B cell (primary cell): ENCODE results near the gene ARFGAP1. TPM values are rescaled to one million over a fixed set of nuclear protein-coding genes. Genes with fewer than 3 reads are reported as not detected.

Source experiments
- ATAC-seq: fragments of 200-7000 bp; cut with Tn5 transposase; one replicate; pipeline ENCODE4 v1.10.0; 2021; ENCODE audit warnings: low read depth, mild to moderate bottlenecking, moderate number of reproducible peaks, moderate library complexity
- CTCF ChIA-PET: fragments of 350-600 bp; sonication (Branson Sonifier 250); formaldehyde crosslinking; loops from one replicate; lab custom pipeline; 2021; ENCODE audit warnings: antibody characterized with exemption, inconsistent platforms; lab: Charles Lee
- POLR2A ChIA-PET: fragments of 350-600 bp; sonication (Branson Sonifier 250); formaldehyde crosslinking; loops from one replicate; lab custom pipeline; 2021; ENCODE audit warnings: antibody characterized with exemption; lab: Charles Lee
- DNase-seq: peaks from one replicate; pipeline ENCODE4 v3.0.0; 2013
- H2AFZ ChIP-seq: 2 replicates; pipeline ENCODE4 v1.6.1; 2012; ENCODE audit warnings: mild to moderate bottlenecking, low read depth, low read length; ENCODE audit not compliant: insufficient read depth, poor library complexity, severe bottlenecking
- H3K27ac ChIP-seq, 2 donors: 1 replicate in 1 of 2; 2 replicates in 1 of 2; pipeline ENCODE4 v1.5.1; 2012 to 2013; ENCODE audit warnings: low read length in 2 of 2, mild to moderate bottlenecking in 2 of 2, moderate library complexity in 1 of 2
- H3K27me3 ChIP-seq, 4 experiments: fragments of 200-600 bp in 1 of 4; sonication (generic) in 1 of 4; replicated peaks in 1 of 4; 1 replicate in 2 of 4; 2 replicates in 2 of 4; pipeline versions ENCODE4 v1.6.1 to v1.7.0; 2013 to 2016; ENCODE audit warnings: low read length in 3 of 4, mild to moderate bottlenecking in 2 of 4, mixed read lengths in 1 of 4, moderate library complexity in 1 of 4; ENCODE audit not compliant: insufficient read depth in 4 of 4, control insufficient read depth in 3 of 4; ENCODE audit errors: control extremely low read depth in 1 of 4
- H3K36me3 ChIP-seq, 2 experiments: replicated peaks in 1 of 2; 1 replicate in 1 of 2; 2 replicates in 1 of 2; pipeline versions ENCODE4 v1.6.1 to v1.7.1; 2013; ENCODE audit warnings: low read length in 1 of 2; ENCODE audit not compliant: insufficient read depth in 2 of 2, control insufficient read depth in 1 of 2; ENCODE audit errors: control extremely low read depth in 1 of 2, extremely low read depth in 1 of 2
- H3K4me1 ChIP-seq, 2 donors: fragments of 200-600 bp in 1 of 2; sonication (generic) in 1 of 2; 1 replicate in 1 of 2; 2 replicates in 1 of 2; pipeline versions ENCODE4 v1.5.1 to v1.6.1; 2013 to 2017; ENCODE audit warnings: low read length in 2 of 2; ENCODE audit not compliant: control insufficient read depth in 2 of 2, insufficient read depth in 2 of 2
- H3K4me2 ChIP-seq: replicated peaks from 2 replicates; pipeline ENCODE3; 2012; ENCODE audit warnings: mild to moderate bottlenecking, low read depth, low read length; ENCODE audit not compliant: poor library complexity, severe bottlenecking
- H3K4me3 ChIP-seq, 5 experiments: fragments of 200-600 bp in 1 of 5; sonication (generic) in 1 of 5; 1 replicate in 3 of 5; 2 replicates in 2 of 5; pipeline versions ENCODE4 v1.5.1 to v1.7.0; 2011 to 2016; ENCODE audit warnings: low read length in 4 of 5, mild to moderate bottlenecking in 4 of 5, low read depth in 2 of 5, control low read depth in 1 of 5, moderate library complexity in 1 of 5; ENCODE audit not compliant: insufficient read depth in 1 of 5; ENCODE audit errors: control extremely low read depth in 1 of 5, extremely low read depth in 1 of 5
- H3K79me2 ChIP-seq: fragments of 200-600 bp; sonication (generic); one replicate; pipeline ENCODE4 v1.6.0; 2016; ENCODE audit warnings: low read length; ENCODE audit not compliant: control insufficient read depth, insufficient read depth
- H3K9ac ChIP-seq: fragments of 200-600 bp; sonication (generic); 2 replicates; pipeline ENCODE4 v1.6.1; 2017; ENCODE audit warnings: mild to moderate bottlenecking, low read length, moderate library complexity
- H3K9me3 ChIP-seq, 3 donors: one replicate each; pipeline versions ENCODE4 v1.6.1 to v1.7.1; 2013; ENCODE audit warnings: low read length in 2 of 3; ENCODE audit not compliant: control insufficient read depth in 2 of 3, insufficient read depth in 1 of 3; ENCODE audit errors: control extremely low read depth in 1 of 3
- H4K20me1 ChIP-seq: 2 replicates; pipeline ENCODE4 v1.6.0; 2012; ENCODE audit warnings: mild to moderate bottlenecking, low read length; ENCODE audit not compliant: insufficient read depth, control insufficient read depth, poor library complexity, severe bottlenecking
- H3K27ac Mint-ChIP-seq: one replicate; pipeline ENCODE4 v1.8.0; 2021; ENCODE audit warnings: mixed read lengths
- H3K27me3 Mint-ChIP-seq: one replicate; pipeline ENCODE4 v1.8.0; 2021; ENCODE audit warnings: mixed read lengths
- H3K4me1 Mint-ChIP-seq: one replicate; pipeline ENCODE4 v1.8.0; 2021; ENCODE audit warnings: mixed read lengths
- H3K4me3 Mint-ChIP-seq: one replicate; pipeline ENCODE4 v1.8.0; 2021; ENCODE audit warnings: mixed read lengths
- H3K9me3 Mint-ChIP-seq: one replicate; pipeline ENCODE4 v1.8.0; 2022; ENCODE audit warnings: mixed read lengths; ENCODE audit not compliant: insufficient read depth
- CTCF ChIP-seq: fragments of 200-600 bp; IDR thresholded peaks from one replicate; pipeline ENCODE4 v1.8.0; 2022; ENCODE audit warnings: antibody characterized with exemption, mild to moderate bottlenecking
- EZH2 ChIP-seq: IDR thresholded peaks from 2 replicates; pipeline ENCODE4 v1.6.1; 2012; ENCODE audit warnings: borderline replicate concordance, low read depth, mild to moderate bottlenecking, moderate library complexity, low read length; ENCODE audit not compliant: insufficient read depth, poor library complexity, severe bottlenecking
- WGBS: methylation state at CpG from one replicate; pipeline ENCODE4 v1.1.5; 2013; ENCODE audit warnings: missing lambda C conversion rate; ENCODE audit not compliant: insufficient coverage; 5-methylcytosine and 5-hydroxymethylcytosine counted together
- intact Hi-C: fragments of 100-400 bp; cut with micrococcal nuclease; formaldehyde crosslinking; loops from one replicate; pipeline ENCODE4 v1.10.0; 2022
- polyA plus RNA-seq: library from polyadenylated mRNA; depleted of rRNA; stranded (reverse); fragments of >200 nt; gene quantifications from 2 replicates; pipeline ENCODE4 v1.2.3, GENCODE V29; 2012
- total RNA-seq, 2 donors: library from RNA; stranded (reverse); fragments of 120-200 nt in 1 of 2; gene quantifications; 1 replicate in 1 of 2; 2 replicates in 1 of 2; pipeline versions ENCODE4 v1.2.3 to v1.2.4, GENCODE V29; 2013 to 2022

ARFGAP1 gene
- total and polyA plus RNA-seq, 2 donors (not counting 1 experiment from before 2014, with no cell fraction given): 83.2 to 99.4 TPM

DNA sequence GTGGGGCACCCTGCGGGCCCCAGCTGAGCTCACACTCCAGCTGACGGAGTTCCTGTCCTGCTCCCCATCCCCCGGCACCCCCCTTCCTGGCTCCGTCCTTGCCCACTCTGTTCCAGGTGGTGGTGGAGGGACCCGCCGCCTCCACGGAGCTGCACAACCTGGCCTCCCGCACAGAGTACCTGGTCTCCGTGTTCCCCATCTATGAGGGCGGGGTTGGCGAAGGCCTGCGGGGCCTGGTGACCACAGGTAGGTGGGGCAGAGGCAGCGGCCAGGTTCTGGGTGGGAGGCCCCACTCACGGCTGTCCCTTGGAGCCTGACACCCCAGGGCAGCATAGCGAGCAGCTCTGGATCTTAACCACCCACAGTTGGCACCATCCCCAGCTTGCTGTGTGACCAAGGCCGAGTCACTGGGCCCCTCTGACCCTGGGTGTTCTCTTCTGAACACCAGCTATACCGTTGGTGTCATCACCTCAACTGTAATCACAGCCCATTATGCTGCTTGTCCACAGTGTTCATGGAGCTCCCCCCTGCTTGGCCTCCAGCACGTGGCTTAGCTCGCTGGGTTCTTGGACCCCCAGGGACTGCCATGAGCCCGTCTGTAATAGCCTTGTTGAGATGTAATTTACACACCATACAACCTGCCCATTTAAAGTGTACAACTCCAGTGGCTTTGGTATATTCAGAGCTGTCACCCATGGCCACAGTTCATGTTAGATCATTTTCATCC, 37.8 kb downstream of the ARFGAP1 start:
- Histone ChIP-seq H3K4me3 (no peak overlapping the region), H3K27me3 (peaks cover 0 to 12% (median 0%) of the 10 kb centered on the region in 4 experiments), H3K4me1 (no peaks in the 10 kb centered on the region), H3K4me2 (no peak overlapping the region), H3K9me3 (no peaks in the 10 kb centered on the region), H2AFZ (no peak overlapping the region), H3K79me2 (no peaks in the 10 kb centered on the region), H3K36me3 (no peaks in the 10 kb centered on the region), H3K27ac (no peak overlapping the region), H4K20me1 (no peaks in the 10 kb centered on the region), H3K9ac (no peak overlapping the region)
- H3K4me3 Mint-ChIP-seq: no peak overlapping the region
- intact Hi-C loops: no loop called here
- 77% methylated on average over 18 of the region's 20 CpGs for WGBS
- no peaks in the 10 kb centered on the region for H3K9me3 Mint-ChIP-seq
- ATAC-seq (no peak), DNase-seq (no peak)
- no peak overlapping the region for H3K27ac Mint-ChIP-seq
- POLR2A ChIA-PET: no interaction called here
- peaks cover 4% of the 10 kb centered on the region for H3K27me3 Mint-ChIP-seq
- H3K4me1 Mint-ChIP-seq: no peaks in the 10 kb centered on the region
- CTCF ChIA-PET: interaction anchor here (0.7 to 2.9 kb wide), 3 partner anchors 71 to 663 kb away, joined by 3 to 15 read pairs (median 3); no protein-coding TSS in a partner anchor
- TF ChIP-seq CTCF (no peak), EZH2 (no peak)

DNA sequence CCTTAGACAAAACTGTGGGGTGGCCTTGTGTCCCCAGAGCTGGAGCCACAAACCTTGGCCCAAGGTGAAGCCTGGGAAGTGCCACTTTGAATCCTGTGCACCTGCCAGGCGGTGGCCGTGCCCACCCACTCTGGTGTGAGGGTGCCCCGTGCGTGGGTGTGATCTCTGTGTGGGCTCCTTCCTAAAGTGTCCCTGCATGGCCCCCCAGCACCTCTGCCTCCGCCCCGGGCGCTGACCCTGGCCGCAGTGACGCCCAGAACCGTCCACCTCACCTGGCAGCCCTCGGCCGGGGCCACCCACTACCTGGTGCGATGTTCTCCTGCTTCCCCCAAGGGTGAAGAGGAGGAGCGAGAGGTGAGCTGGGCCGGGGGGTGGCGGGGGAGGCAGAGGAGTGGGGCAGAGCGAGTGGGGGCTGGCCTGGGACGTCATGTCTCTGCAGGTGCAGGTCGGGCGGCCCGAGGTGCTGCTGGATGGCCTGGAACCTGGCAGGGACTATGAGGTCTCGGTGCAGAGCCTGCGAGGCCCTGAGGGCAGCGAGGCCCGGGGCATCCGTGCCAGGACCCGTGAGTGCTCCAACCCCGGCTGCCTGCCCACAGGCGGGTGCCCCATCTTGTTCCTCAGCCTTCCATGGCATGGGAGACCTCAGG, 38.7 kb downstream of the ARFGAP1 start:
- WGBS: 87% methylated on average over 29 of the region's 29 CpGs
- Mint-ChIP-seq H3K27me3 (peaks cover 4% of the 10 kb centered on the region), H3K4me1 (no peaks in the 10 kb centered on the region), H3K4me3 (no peak overlapping the region), H3K9me3 (no peaks in the 10 kb centered on the region), H3K27ac (no peak overlapping the region)
- H2AFZ ChIP-seq: no peak overlapping the region
- ATAC-seq (no peak), DNase-seq (no peak)
- ChIA-PET CTCF (interaction anchor here (2.9 kb wide), 1 partner anchor 70 kb away, joined by 15 read pairs; no protein-coding TSS in a partner anchor), POLR2A (no interaction called here)
- H3K27me3 ChIP-seq: peaks cover 0 to 12% (median 0%) of the 10 kb centered on the region in 4 experiments
- no peak overlapping the region for H3K4me2 ChIP-seq
- no peak overlapping the region for H3K9ac ChIP-seq
- H3K9me3 ChIP-seq: no peaks in the 10 kb centered on the region
- TF ChIP-seq CTCF: no peak
- H3K79me2 ChIP-seq: no peaks in the 10 kb centered on the region
- no peaks in the 10 kb centered on the region for H3K4me1 ChIP-seq
- no peaks in the 10 kb centered on the region for H3K36me3 ChIP-seq
- no peaks in the 10 kb centered on the region for H4K20me1 ChIP-seq
- H3K27ac ChIP-seq: no peak overlapping the region
- no peak overlapping the region for H3K4me3 ChIP-seq
- intact Hi-C loops: no loop called here
